Stomach smooth muscle (tissue), 2 donors: Measurements from ENCODE around the gene NRDE2.

ENCODE experiments used
- H3K27ac ChIP-seq: one replicate; pipeline ENCODE4 v1.7.0; 2013; ENCODE audit warnings: mild to moderate bottlenecking, low read length, inconsistent platforms
- H3K27me3 ChIP-seq, 2 donors: one replicate each; pipeline ENCODE4 v1.7.0; 2013; ENCODE audit warnings: low read length in 2 of 2; ENCODE audit not compliant: insufficient read depth in 2 of 2, control insufficient read depth in 1 of 2
- H3K36me3 ChIP-seq, 2 donors: one replicate each; pipeline ENCODE4 v1.7.0; 2013; ENCODE audit warnings: low read length in 2 of 2; ENCODE audit not compliant: control insufficient read depth in 2 of 2, insufficient read depth in 2 of 2
- H3K4me1 ChIP-seq: one replicate; pipeline ENCODE4 v1.7.0; 2013; ENCODE audit warnings: low read length; ENCODE audit not compliant: control insufficient read depth, insufficient read depth
- H3K4me3 ChIP-seq, 2 donors: one replicate each; pipeline ENCODE4 v1.7.0; 2013; ENCODE audit warnings: low read length in 2 of 2
- H3K9ac ChIP-seq, 2 donors: one replicate each; pipeline ENCODE4 v1.7.0; 2013; ENCODE audit warnings: low read length in 2 of 2, mild to moderate bottlenecking in 1 of 2
- H3K9me3 ChIP-seq, 2 donors: one replicate each; pipeline ENCODE4 v1.7.0; 2013; ENCODE audit warnings: low read length in 2 of 2; ENCODE audit not compliant: control insufficient read depth in 2 of 2
- donor health status: healthy.
- donor health status: Pancreatic carcinoma.

Gene NRDE2, protein sequence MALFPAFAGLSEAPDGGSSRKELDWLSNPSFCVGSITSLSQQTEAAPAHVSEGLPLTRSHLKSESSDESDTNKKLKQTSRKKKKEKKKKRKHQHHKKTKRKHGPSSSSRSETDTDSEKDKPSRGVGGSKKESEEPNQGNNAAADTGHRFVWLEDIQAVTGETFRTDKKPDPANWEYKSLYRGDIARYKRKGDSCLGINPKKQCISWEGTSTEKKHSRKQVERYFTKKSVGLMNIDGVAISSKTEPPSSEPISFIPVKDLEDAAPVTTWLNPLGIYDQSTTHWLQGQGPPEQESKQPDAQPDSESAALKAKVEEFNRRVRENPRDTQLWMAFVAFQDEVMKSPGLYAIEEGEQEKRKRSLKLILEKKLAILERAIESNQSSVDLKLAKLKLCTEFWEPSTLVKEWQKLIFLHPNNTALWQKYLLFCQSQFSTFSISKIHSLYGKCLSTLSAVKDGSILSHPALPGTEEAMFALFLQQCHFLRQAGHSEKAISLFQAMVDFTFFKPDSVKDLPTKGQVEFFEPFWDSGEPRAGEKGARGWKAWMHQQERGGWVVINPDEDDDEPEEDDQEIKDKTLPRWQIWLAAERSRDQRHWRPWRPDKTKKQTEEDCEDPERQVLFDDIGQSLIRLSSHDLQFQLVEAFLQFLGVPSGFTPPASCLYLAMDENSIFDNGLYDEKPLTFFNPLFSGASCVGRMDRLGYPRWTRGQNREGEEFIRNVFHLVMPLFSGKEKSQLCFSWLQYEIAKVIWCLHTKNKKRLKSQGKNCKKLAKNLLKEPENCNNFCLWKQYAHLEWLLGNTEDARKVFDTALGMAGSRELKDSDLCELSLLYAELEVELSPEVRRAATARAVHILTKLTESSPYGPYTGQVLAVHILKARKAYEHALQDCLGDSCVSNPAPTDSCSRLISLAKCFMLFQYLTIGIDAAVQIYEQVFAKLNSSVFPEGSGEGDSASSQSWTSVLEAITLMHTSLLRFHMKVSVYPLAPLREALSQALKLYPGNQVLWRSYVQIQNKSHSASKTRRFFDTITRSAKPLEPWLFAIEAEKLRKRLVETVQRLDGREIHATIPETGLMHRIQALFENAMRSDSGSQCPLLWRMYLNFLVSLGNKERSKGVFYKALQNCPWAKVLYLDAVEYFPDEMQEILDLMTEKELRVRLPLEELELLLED

DNA sequence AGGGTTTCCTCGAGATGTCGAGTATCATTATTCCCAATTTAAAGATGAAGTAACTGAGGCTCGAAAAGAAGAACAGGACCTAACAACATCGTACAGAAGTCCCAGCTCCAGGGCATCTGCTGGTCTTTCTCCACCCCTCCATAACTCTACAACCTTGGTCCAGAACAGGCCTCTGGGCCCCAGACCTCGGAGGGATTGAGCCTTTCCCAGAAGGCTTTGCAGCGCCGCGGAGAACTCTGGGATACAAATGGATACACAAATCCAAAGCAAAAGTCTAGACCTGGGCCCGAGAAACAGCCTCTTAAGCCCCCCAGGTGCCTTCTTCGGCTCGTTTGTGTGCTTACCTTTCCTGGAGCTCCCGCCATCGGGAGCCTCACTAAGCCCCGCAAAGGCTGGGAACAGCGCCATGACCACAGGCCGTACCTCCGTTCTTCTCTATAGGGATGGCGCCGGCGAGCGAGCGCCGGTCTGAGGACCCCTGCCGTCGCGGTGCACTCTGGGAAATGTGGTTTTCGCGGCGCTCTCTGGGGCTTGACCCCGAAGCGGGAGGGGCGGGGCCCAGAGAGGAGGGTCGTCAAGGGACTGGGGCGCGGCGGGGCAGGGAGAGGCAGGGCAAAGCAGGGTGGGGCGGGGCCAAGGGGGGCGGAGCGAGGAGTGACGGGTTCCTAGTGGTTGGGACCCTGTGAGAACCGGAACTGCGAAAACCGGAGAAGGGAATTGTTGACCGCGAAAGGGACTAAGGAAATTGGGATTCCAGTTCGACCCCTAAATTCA is at the start of gene NRDE2:
NRDE2 (minus strand) TSS at position 445 of the 774 bp plus-strand sequence; CDS start at position 408, 37 bp downstream.
- H3K36me3 ChIP-seq, result no peaks in the 10 kb centered on the region
- peak within 1 kb of the TSS; percentile 83 to 95 for H3K9ac ChIP-seq

DNA sequence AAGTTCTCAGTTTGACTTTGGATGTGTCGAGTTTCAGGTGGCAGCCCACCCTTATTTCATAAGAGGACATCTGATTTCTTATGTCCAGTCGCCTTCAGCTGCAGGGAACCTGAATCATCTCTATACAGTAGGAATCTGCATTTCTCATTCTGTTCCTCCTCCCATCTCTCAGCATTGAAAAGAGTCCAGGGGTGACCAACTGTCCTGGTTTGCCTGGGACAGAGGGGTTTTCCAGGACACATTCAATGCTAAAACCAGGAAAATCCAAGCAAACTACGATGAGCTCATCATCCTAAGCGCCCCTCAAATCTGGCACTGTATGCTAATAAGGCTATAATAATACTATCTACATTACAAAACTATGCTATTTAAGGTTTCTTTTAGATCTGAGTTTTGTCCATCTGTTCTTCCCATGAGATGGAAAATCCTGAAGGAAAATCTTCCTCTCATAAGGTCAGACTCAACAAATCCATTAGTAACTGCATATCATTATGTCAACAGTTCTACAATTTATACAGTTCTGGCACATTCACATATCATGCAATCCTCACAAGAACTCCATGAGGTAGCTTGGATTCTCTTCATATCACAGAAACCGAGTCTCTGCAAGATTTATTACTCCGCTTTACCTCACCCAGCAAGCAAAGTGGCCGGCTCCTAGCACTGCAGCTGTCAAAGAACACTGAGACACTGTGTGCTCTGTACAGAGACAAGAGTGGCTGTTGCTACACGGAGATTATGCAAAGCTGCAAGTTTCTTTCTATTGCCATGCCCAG is 49.5 kb upstream of the NRDE2 start:
- peak overlapping the region; percentile 72 to 87 for H3K4me3 ChIP-seq
- peak overlapping the region; percentile 100 for H3K27ac ChIP-seq
- H3K4me1 ChIP-seq, result peaks cover 25% of the 10 kb centered on the region
- peak overlapping the region; percentile 99 to 100 for H3K9ac ChIP-seq
- no peaks in the 10 kb centered on the region for H3K36me3 ChIP-seq
- H3K27me3 ChIP-seq, result no peaks in the 10 kb centered on the region
- no peaks in the 10 kb centered on the region for H3K9me3 ChIP-seq

More for the DNA sequence above, at the start of gene NRDE2:
- H3K9me3 ChIP-seq, result no peaks in the 10 kb centered on the region
- H3K27me3 ChIP-seq, result no peaks in the 10 kb centered on the region
- peaks cover 5% of the 10 kb centered on the region for H3K4me1 ChIP-seq
- H3K4me3 ChIP-seq, result peak within 1 kb of the TSS; percentile 83 to 90
- peak within 1 kb of the TSS; percentile 37 for H3K27ac ChIP-seq

DNA sequence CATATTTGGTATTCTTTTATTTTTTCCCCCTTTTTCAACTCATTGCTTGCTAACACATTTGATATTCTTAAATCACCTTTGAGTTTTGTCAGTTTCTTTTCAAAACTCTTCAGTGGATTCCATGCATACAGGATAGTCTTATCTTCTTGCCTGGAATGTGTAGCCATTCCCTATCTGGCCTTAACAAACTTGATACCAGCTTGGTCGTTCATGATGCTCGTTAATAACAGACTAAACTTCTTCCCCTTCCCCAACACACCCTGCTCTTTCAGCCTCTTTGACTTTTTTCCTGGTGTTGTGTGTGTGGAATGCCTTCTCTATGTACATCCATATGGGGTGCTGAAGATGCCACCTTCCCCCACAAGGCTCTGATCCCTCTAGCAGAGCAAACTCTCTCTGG is 47.4 kb upstream of the NRDE2 start:
- Histone ChIP-seq H3K36me3 (no peaks in the 10 kb centered on the region), H3K27ac (no peak overlapping the region), H3K4me1 (peaks cover 21% of the 10 kb centered on the region)

DNA sequence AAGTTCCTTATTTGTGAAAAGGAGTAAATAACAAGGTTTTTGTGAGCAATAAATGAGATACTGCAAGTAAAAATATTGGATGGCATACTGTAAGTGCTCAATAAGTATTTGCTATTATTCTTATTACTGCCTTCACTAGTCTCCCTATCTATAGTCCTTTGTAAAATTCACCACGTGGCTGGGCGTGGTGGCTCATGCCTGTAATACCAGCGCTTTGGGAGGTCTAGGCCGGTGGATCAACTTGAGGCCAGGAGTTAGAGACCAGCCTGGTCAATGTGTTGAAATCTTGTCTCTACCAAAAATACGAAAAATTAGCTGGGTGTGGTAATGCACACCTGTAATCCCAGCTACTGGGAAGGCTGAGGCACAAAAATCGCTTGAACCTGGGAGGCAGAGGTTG is 46.5 kb upstream of the NRDE2 start:
- Histone ChIP-seq H3K36me3 (no peaks in the 10 kb centered on the region), H3K27me3 (no peaks in the 10 kb centered on the region), H3K4me3 (no peak overlapping the region), H3K4me1 (peaks cover 13% of the 10 kb centered on the region), H3K9me3 (no peaks in the 10 kb centered on the region), H3K27ac (no peak overlapping the region), H3K9ac (no peak overlapping the region)

More for the DNA sequence above, 47.4 kb upstream of the NRDE2 start:
- Histone ChIP-seq H3K9ac (no peak overlapping the region), H3K27me3 (no peaks in the 10 kb centered on the region), H3K4me3 (no peak overlapping the region), H3K9me3 (no peaks in the 10 kb centered on the region)

DNA sequence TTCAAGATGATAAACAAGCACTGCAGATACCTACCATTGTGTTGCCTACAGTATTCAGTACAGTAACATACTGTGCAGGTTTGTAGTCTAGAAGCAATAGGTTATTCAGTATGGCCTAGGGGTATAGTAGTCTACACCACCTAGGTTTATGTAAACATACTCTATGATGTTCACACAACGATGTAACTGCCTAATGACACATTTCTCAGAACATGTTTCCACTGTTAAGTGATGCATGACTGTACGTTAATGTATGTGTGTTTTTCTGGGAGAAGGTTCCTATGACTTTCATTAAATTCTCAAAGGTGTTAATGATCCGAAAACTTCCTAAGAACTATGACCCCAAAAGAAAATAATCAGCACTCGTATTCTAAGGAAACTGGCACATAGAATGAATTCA is 44.2 kb upstream of the NRDE2 start:
- H3K4me3 ChIP-seq, result no peak overlapping the region
- H3K36me3 ChIP-seq, result no peaks in the 10 kb centered on the region
- no peaks in the 10 kb centered on the region for H3K27me3 ChIP-seq
- no peak overlapping the region for H3K9ac ChIP-seq
- H3K27ac ChIP-seq, result no peak overlapping the region
- no peaks in the 10 kb centered on the region for H3K9me3 ChIP-seq
- peaks cover under 1% of the 10 kb centered on the region for H3K4me1 ChIP-seq

DNA sequence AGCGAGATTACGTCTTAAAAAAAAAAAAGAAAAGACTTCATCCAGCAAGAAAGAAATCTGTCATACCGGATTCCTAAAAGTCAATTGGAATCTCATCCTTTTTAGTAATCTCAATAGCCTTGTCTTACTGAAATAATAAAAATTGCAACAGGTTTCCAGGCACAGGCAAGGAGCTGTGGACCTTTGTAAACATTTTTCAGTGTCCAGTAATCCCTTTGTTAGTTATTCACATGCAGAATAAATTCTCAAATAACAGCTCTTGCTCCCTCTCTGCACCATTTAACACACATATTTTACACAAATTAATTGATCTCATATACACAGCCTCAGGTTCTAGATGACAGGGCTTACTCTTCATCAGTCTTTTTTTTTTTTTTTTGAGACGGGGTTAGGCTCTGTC is 43.1 kb upstream of the NRDE2 start:
- Histone ChIP-seq H3K9me3 (no peaks in the 10 kb centered on the region), H3K4me1 (no peaks in the 10 kb centered on the region), H3K9ac (no peak overlapping the region), H3K27me3 (no peaks in the 10 kb centered on the region), H3K36me3 (no peaks in the 10 kb centered on the region), H3K4me3 (no peak overlapping the region), H3K27ac (no peak overlapping the region)

DNA sequence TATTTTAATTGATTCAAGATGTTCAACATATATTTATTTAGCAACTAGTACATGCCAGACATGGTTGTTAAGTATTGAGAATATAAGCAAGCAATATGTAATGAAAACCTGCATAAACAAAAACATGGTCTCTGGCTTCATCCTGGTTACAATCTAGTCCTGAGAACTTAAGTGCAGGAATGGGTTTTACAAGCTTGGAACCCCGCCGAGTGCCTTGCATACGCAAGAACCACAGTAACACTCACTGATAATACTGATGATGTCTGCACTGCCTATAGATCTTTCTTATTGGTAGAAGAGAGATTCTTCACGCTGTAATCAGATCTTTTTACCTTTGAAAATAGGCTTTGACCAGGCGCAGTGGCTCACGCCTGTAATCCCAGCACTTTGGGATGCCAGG is 42.1 kb upstream of the NRDE2 start:
- Histone ChIP-seq H3K27me3 (no peaks in the 10 kb centered on the region), H3K27ac (no peak overlapping the region), H3K4me3 (no peak overlapping the region), H3K9me3 (no peaks in the 10 kb centered on the region), H3K4me1 (no peaks in the 10 kb centered on the region), H3K36me3 (no peaks in the 10 kb centered on the region), H3K9ac (no peak overlapping the region)

DNA sequence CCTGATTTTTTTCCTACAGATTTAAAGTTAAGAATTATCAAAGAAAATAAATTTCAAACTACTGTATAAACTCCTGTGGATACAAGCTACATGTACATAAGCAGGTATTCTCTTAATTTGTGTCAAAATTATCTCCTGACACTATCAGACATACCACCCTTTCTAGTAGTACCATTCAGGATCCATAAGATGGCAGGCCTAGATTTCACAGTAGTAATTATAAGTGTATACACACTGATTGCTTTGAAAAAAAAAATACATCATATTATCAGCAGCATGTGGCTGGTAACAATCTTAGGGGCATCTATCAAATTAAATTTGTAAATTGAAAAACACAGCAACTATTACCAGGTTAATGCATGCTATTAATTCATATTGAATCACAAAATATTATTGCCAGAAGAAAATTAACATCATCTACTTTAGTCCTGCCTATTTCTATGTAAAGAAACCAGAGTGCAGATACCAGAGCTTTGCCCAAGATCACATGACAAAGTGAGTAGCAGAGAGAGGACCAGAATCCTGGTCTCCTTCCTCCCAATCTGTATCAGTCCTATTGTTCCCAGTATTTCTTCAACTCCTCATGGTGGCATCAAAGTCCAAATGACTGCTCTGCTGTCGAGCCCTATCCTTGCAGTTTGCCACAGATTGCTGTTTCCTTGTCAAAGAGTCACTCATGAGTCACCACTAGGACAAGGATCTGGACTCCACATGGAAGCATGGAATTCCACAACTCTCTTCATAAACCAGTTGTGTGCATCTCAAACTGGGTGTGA is 37.4 kb upstream of the NRDE2 start:
- Histone ChIP-seq H3K27me3 (no peaks in the 10 kb centered on the region), H3K9ac (no peak overlapping the region), H3K4me3 (no peak overlapping the region), H3K4me1 (no peaks in the 10 kb centered on the region), H3K36me3 (no peaks in the 10 kb centered on the region), H3K27ac (no peak overlapping the region), H3K9me3 (no peaks in the 10 kb centered on the region)

DNA sequence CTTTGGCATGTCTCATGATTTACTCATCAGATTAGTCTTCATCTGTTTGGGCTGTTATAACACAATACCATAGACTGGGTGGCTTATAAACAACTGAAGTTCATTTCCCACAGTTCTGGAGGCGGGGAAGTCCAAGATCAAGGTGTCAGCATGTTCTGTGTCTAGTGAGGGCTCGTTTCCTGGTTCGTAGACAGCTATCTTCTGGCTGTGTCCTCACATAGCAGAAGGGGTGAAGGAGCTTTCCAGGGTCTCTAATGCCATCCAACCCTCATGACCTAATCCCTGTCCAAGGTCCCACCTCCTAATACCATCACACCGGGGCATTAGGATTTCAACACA is 30.8 kb upstream of the NRDE2 start:
- Histone ChIP-seq H3K4me1 (no peaks in the 10 kb centered on the region), H3K9me3 (no peaks in the 10 kb centered on the region), H3K27me3 (no peaks in the 10 kb centered on the region), H3K36me3 (no peaks in the 10 kb centered on the region), H3K9ac (no peak overlapping the region), H3K4me3 (no peak overlapping the region), H3K27ac (no peak overlapping the region)
